HG03571 (cell line): ENCODE measurements around the gene CSRNP3.

Experiments
- ATAC-seq: cut with Tn5 transposase; IDR thresholded peaks from one replicate; pipeline ENCODE4 v1.9.1; 2021; ENCODE audit not compliant: unreplicated experiment

CSRNP3 gene

DNA sequence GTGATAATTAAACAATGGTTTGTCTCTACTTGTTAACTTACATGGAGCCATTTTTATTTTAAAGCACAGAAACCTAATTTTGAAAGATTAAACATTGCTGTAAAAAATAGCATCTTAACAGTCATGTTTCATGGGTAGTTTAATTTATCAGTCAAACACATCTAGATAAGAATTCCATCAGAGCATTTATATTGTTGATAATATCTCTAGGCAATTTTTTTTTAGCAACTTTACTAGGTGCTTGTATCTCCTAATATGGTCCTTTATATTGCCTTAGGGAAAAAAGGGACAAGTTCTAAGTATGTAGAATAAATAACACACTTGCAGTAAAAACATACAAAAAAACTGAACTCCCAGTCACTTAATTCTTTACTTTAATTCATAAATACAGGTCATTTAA is 863 bp downstream of the CSRNP3 start:
- no peak for ATAC-seq

DNA sequence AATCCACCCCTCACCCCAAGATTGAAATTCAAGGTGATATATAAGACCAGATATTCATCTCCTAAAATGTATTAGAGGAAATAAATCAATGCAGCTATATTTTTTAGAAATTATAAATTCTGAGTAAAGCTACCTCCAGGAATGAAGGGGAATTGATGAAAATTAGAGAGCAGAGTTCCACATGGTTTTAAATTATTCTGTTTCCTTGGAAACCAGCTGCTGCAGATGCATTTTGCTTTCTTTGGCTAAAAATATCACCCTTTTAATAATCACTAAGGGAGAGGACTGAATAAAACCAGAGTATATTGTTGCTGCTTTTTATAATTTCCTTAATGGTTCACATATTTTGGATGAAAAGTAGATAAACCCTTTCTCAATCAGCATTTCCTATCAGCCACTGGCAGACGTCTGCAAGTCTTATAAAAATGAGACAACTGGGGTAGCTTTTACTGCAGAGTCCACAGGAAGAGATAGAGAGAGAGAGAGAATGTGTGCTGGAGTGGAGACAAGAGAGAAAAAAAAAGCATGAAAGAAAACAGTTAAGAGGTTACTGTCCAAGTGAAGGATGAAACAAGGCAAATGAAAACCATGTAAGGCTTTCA is 2.0 kb downstream of the CSRNP3 start:
- no peak for ATAC-seq

DNA sequence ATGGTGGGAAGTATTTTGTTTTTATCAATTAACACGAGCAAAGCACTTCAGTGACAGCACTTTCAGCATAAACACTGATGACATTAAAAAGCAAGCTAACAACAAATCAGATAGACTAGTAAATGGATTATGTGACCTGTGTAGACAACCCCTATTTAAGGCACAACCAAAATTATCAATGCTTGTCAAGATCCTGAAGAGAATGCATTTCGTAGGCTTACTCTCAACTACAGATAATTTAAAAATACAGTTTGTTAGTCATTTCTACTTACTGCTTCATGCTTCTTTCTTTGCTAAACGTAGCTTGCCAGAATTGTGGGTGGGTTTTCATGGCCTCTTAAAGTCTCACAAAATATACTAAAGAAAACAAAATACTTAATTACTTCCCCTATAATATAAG is 3.4 kb downstream of the CSRNP3 start:
- no peak for ATAC-seq

DNA sequence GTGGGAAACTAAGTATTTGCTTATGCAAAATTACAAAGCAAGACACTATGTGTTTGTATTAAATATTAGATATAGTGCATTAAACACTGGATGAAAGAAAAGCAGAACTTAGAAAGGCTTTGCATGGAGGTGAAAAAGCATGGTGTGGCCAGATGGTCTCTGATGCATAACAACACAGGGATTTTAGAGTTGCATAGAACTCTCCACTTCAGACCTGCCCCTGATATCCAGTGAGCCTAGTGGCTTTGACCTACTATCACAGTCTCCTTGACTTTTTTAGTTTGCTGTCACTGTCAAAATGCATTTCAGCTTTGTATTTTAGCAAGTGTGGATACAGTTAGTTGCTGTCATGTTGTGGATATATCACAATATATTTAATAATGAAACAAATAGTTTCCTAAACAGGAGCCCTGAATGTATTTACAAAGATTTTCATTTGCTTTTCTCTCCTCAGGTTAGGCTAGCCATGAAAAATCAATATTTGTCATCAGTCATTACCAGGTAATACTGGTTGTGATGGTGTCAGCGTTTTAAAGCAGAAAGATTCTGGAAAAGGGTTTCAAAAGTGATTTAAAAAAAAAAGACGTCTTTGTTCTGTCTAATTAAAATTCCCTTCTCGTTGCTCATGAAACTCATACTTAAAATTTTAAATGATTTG is 5.2 kb downstream of the CSRNP3 start:
- ATAC-seq, result no peak

DNA sequence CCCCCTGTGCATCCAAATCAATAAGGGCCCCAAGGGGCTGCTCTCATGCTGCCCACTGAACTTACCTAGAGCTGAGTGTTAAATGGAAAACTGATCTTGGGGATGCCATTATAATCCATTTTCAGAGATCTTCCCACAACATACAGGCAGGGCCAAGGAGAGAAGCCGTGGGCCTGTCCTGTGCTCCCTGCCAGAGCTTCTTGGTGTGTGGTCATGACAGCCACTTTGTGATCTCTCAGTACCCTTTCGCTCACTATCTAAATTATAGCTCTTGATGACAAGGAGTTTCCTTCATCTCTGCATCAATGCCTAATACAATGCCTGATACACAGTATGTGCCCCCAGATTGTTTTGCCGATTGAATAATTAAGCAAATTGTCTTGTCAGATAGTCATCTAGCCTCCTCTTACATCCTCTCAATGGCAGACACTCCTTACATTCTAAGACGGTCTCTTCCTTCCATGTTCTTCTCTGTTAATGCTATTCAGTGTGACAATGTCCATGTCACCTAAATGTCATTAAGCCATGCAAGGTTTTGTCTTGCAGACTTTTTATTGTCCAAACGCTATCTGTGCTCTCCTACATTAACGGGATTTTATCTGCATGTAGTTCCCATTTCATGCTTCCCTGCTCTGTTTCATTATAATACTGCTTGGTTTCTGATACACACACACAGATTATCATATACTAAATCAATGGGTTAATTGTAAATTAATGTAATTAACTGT is 5.9 kb downstream of the CSRNP3 start:
- no peak for ATAC-seq

DNA sequence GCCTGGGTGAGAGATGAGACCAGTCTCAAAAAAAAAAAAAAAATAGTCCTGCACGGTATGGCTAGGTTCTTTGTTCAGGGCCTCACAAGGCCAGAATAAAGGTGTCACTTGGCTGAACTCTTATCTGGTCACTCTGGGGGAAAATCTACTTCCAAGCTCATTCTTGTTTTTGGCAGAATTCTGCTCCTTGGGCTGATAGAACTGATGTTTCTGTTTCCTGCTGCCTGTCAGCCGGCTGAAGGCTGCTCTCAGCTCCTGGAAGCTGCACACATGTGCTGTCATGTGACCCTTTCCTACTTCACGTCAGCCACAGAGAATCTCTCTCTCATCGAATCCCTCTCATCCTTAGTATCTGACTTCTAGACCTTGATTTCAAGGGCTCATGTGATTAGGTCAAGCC is 10.4 kb downstream of the CSRNP3 start:
- ATAC-seq, result no peak

DNA sequence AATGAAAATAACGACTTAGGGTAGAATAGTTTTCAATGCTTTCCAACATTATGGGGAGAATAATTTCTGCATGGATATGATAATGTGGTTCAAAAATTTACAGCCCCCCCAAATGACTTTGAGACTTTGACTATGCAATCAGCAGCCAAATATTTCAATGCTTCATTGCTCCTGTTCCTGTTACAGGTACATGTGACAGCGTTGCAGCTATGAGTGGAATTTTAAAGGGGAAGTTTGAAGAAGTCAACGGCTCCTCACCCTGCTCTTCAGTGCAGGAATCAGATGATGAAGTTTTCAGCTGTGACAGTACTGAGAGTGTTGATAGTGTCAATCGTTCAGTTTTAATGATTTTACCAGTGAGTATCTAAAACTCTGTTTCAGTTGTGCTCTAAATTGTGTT is 25.1 kb downstream of the CSRNP3 start:
- no peak for ATAC-seq

DNA sequence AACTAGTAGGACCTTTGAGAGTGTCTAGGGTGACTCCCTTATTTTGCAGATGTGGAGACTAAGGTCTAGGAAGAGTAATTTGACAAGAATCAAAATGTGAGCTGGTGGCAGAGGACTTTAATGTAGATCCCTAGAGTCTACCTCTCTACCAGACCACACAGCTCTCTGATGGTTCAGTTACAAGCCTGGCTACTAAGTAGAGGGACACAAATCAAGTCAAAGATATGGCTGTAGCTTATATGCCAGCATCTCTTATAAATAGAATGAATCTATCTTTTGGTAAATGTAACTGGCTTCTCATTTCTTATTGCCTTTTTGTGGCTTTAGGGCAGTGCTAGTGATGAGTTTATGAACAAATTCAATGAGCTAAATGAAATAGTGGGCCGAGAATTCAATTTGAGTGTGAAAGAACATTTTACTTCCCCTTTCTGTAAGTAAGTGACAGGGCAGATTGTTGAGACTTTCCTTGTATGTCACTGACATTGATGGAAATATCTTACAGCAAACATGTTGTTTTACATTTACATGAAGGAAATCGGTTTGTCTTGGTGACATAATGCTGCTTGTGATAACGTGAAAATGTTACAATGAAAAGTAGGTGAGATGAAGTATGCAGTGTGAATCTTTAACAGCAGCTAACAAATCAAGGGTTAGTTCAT is 28.3 kb downstream of the CSRNP3 start:
- ATAC-seq, result no peak

DNA sequence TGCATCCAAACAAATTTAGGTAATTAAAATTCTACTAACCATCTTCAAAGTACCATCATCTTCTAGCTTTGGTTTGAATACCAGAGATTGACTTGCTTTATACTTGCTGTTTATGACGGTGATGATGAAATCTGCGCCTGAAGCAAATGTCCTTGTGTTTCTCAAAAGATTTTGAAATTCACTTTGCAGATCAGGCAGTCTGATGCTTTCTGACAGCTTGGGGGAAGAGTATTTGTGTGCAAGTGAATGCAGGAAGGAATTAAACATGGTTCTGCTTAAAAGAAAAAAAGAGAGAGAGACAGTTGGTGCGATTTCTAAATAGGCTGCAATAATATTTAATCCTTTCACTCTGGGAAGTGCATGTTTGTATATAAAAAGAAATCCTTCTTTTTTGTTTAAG is 29.6 kb downstream of the CSRNP3 start:
- ATAC-seq, result no peak

DNA sequence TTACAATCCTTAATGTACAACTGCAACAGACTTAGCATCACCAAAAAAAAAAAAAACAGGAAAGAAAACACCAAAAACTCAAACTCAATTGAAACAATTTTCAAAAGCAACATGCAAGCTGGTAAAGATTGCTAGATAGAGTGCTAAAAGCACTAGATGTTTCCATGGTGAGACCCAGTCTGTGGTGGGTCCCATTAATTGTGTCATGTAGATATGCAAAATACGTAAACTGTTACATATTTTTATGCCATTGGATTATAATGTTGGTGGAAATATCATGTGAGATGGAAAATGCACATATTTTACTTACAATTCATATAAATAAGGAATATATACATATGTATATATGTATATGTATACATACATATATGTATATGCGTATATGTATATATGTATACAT is 30.5 kb downstream of the CSRNP3 start:
- ATAC-seq, result no peak

DNA sequence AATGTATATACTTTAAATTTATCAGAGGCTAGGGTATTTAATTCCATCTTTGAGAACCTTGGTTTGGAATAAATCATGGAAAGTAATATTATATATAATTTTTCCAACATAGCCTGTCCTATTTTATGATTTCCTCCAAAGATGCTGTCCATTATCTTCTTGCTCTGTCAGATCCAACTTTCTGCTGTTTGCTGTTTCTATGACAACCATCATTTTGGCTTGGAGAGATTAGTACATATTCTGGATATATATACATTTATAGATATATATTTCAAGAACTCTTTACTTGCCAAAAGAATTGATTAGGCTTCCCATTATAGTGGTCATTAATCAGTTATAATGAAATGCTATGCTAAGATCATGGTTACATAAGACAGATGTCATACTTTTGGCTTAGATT is 31.3 kb downstream of the CSRNP3 start:
- no peak for ATAC-seq

DNA sequence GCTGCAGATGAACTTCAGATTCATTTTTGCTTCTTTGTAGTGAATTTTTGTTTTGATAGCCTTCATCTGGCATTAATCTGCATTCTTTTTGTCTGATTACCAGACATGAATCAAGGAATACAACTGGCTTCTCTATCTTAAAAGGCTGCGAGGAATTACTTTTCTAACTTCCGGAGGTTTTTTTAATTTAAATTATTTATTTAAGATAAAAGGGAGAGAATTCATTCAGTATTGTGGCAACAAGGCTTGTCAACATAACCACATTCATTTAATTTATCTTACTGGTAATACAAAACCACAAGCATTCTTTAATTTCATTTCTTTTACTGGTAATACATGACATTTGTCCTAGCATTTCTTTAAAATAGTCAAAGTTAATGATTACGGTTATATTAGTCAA is 36.0 kb downstream of the CSRNP3 start:
- ATAC-seq, result no peak

DNA sequence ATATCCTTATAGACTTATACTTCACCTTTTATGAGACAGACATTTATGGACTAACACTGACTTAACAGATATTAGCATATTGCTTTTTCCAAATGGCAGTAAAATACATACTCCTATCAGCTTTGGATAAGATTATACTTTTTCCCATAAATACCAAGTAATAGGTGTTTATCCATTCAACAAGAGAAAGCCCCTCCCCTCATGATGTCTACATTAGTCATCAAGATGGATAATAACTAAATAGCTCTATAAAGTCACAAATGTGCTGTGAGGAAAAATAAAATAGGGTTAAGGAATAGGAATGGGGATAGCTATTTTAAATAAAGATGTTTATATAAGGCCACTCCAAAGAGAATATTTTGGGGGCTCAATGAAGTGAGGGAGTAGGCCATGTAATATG is 39.4 kb downstream of the CSRNP3 start:
- no peak for ATAC-seq

DNA sequence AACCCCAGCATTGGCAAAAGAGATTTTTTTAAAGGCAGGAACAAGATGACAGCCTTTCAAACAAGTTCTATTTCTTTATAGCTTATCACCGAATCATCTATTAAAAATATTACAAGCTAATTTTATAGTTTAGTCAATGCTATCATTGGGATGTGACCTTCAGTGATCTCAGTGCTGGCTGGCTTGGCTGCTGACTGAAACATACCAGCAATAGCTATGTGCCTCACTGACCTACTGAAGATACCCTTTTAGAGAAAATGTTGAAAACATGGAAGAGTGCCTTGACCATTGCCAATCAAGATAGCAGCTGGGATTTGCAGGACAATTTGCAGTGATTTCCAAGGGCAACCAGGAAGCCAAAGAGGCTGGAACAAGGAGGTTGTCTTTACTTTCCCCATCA is 44.0 kb downstream of the CSRNP3 start:
- ATAC-seq, result no peak

DNA sequence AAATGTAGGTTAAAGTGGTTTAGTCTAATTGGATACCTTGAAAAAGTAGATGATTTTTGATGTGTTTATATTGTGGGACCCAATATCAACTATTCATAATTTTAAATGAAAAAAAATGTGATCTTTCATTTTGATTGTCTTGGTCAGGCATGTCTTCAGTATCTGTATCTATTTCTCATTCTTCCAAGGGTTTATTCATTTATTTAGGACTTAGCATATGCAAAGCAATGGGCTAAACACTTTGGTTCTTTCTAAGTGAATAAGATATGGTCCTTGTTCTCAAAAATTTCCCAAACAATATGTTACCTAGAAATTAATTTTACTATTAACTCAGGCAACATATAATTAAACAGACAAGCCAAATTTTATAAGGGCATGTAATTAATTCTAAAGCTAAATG is 49.1 kb downstream of the CSRNP3 start:
- no peak for ATAC-seq

DNA sequence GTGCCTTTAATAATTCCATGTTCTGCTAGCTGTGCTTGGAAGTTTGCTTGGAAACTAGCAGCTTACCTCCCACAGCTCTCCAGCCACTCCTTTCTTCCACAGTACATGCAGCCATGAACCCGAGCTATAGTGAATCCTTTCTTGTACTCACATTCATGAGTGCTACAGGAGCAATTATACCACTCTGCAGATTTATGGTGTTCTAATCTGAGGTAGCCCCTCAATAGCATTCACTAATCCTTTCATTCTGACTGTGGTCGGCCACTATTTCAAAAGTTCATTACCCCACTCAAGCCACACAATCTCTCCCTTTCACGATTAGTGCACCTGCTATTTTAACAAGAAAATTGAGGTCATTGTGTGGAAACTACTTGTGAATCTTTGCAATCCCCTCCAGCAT is 53.2 kb downstream of the CSRNP3 start:
- no peak for ATAC-seq

DNA sequence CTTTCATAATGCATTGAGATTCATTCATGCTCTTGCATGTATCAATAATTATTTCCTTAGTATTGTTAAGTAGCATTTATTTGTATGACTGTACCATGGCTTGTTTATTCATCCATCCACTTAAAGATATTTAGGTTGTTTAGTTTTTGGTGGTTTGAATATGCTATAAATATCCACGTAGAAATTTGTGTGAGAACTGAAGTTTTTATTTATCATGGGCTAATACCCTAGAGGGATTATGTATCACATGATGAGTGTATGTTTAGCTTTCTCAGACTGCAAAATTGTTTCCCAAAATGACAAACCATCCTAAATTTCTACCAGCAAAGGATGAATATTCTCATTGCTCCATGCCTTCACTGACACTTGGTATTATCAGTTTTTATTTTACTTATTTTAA is 55.2 kb downstream of the CSRNP3 start:
- ATAC-seq, result no peak

DNA sequence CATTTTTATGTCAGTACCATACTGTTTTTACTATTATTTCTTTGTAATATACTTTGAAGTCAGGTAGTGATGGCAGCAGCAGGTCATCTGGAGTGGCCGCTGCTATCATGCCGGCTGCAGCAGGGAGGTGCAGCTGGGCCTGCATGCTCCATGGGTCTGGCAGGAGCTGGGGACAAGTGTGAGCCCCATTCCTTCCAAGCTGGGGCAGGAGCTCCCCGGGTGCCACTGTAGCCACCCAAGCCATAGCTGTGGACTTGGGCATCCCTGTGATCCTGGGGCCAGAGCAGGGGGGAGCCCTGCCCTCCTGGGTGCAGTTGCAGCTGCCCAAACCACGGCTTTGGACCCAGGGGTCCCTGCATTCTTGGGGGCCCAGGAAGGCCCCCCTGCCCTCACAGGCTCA is 59.2 kb downstream of the CSRNP3 start:
- ATAC-seq, result no peak

DNA sequence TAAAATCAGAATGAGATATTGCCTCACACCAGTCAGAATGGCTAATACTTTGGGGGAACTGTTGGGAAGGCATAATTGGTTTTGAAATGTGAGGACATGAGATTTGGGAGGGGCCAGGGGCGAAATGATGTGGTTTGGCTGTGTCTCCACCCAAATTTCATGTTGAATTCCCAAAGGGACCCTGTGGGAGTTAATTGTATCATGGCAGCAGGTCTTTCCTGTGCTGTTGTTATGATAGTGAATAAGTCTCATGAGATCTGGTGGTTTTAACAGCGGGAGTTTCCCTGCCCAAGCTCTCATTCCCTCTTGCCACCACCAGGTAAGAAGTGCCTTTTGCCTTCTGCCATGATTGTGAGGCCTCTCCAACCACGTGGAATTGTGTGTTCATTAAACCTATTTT is 59.6 kb downstream of the CSRNP3 start:
- no peak for ATAC-seq

DNA sequence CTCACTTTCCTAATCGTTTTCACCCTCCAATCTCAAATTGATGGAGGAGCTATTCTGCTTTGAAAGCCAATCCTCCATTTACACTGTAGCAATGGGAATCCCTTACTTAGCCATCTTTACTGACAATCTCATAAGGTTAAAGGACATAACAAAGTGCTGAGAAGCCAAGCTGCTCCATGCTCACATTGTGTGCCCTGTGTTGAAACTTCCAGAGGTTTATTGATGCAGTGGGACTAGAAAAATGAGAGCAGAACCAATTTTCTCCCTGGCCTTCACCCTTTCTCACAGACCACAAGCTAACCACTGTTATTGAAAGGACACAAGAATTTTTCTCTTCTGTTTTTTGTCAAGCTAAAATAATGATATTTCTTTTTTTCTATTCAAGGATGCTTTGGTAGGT is 63.8 kb downstream of the CSRNP3 start:
- no peak for ATAC-seq

DNA sequence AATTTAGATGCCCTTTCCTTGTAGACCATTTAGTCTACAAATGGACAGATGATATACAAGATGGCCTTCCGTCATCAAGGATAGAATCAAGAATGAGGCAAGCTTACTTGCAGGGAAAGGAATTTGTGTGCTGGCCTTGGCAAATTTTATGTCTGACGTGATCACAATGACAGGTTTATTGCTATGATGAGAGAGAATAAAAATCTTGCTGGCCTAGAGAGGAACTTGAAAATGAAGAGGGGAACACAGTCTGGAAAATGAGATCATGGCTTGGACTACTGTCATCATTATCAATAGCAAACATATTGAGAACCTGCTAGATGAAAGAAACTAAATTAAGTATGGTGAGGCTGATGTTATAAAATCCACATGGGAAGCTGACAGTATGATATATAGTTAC is 66.0 kb downstream of the CSRNP3 start:
- no peak for ATAC-seq

DNA sequence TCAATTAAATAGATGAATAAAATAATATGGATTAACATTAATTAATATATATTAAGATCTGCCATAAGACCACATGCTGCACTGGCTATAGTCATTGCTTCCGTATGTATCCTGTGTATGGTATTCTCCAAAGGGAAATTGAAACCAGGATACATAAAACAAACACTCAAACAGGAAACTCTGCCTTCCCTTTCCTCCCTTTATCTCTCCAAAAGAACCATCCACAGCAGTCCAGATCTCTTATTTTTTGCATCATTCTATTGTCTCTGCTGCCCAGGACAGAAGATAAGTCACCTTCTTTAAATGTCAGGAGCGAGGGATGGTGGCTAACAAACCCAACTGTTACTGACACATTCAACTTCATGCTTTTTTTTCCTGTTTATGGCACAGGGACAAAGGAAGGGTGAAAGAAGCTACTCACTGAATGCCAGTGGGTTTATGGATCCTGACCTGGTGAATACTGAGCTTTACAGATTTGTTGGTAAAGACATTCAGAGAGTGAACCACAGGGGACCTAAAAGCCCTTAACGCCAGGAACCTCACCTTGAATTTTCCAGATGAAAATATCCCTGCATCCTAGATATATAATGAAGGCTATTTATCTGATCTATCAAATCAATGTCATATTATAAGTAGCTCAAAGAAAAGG is 67.5 kb downstream of the CSRNP3 start:
- ATAC-seq, result no peak
